HG02840 (cell line): ENCODE measurements around the gene TOR3A.
A peak's percentile ranks its signal among the peaks of the same experiment; 100 is the strongest.
"Not testable (repeated sequence)": the region's sequence is repeated elsewhere in the genome, so short reads cannot be mapped to it uniquely, and the experiment has no call there.

Source experiments
- ATAC-seq: cut with Tn5 transposase; IDR thresholded peaks from one replicate; pipeline ENCODE4 v1.9.1; 2021; ENCODE audit warnings: mild to moderate bottlenecking, moderate library complexity, moderate number of reproducible peaks; ENCODE audit not compliant: unreplicated experiment, low FRiP score

The TOR3A gene, protein sequence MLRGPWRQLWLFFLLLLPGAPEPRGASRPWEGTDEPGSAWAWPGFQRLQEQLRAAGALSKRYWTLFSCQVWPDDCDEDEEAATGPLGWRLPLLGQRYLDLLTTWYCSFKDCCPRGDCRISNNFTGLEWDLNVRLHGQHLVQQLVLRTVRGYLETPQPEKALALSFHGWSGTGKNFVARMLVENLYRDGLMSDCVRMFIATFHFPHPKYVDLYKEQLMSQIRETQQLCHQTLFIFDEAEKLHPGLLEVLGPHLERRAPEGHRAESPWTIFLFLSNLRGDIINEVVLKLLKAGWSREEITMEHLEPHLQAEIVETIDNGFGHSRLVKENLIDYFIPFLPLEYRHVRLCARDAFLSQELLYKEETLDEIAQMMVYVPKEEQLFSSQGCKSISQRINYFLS

DNA sequence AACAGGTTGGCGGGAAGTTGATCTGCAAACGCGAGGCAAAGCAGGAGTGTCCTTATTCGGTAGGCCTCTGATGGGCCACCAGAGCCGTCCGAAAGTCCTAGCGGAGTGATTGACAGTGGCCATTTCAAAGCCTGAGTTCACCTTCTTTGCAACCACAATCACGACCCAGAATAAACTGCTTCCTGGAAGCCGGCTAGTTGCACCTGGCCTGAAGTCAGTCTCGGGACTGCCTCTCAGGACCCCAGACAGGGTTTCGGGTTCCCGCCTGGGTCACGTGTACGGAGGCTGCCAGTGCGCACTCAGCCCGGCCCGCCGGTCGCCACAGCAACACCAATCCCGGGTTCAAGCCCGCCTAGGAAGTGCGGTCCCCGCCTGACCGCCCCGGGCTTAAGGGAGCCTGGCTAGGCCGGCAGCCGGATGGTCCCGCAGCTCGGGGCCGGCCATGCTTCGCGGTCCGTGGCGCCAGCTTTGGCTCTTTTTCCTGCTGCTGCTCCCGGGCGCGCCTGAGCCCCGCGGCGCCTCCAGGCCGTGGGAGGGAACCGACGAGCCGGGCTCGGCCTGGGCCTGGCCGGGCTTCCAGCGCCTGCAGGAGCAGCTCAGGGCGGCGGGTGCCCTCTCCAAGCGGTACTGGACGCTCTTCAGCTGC is at the start of gene TOR3A:
Gene TOR3A, plus strand, starts transcription at position 384 of the 646 bp plus-strand sequence. Its CDS starts 59 bp downstream, at position 443.
- peak; percentile 89 for ATAC-seq

DNA sequence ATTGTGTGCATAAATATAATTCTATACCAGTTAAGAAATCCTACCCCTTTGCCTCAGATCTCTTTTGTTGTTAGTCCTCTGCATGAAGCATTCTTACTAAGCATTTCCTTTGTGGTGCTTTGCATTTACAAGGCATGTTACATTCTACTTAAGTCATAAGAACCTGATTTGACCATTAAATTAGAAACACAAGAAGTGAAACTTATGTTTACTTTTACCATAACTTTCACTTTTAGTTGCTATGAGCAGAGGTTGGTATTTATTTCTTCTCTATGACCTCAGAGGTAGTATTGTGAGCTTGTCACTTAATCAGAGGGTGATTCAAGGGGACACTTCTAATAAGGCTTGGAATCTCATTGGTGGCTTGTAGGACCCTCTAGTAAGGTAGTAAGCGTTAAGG is 47.1 kb upstream of the TOR3A start:
- peak; percentile 83 for ATAC-seq

DNA sequence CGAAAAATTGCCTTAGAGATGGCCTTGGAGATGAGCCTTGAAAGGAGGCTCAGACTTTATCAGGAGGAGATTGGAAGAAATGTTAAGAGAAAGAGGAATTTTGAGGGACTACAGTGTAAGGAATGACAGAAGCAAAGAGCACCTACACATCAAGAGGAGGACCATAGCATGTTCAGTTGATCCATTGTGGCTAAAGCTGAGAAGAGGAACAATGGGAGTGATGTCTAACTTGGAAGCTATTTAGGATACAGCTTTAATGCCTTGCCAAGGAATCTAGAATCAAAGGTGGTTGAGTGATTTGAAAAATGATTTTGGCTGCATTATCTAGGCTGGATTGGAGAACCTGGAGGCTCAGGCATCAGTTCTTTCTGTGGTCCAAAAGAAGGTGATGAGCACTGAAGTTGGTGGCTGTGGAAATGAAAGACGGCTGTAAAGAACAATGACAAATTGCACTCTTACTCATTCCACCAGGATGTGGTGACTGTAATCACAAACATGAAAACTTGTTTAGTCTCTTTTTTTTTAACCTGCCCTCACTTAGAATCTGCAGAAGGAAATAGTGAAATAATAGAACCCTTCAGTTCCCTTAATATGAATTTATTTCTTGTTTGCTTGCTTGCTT is 44.9 kb upstream of the TOR3A start:
- ATAC-seq = no peak

DNA sequence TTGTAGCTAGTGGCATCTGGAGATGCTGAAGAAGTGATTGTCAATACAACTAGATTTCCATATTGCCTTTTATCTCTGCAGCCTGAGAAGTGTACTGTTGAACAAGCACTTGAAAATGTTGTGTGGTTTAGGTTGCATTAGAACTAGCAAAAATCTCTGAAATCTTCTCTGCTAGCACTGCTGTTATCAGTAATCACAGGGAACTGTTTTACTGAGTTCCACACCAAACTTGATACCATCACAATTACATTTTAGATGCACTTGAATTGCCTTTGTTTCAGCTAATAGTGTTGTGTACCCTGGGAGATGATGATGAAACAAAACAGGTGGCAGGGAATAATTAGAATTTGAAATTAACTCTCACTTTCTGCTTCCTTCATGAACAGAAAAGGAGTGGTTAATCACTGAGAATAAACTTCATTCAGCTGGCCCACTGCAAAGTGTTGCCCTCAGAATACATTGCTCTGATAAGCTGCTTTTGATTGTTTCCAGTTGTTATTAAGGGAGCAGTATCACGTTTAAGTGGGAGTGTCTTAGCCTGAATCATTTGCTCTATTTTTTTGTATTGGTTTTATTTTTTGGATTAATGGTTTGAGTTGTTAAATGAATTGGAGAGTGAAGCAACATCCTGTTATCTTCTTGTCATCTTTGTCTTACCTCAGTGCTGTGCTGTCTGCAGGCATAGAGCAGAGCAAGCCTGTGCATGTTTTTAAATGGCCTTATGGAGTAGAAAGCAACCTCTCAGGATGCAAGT is 43.2 kb upstream of the TOR3A start:
- ATAC-seq = no peak

DNA sequence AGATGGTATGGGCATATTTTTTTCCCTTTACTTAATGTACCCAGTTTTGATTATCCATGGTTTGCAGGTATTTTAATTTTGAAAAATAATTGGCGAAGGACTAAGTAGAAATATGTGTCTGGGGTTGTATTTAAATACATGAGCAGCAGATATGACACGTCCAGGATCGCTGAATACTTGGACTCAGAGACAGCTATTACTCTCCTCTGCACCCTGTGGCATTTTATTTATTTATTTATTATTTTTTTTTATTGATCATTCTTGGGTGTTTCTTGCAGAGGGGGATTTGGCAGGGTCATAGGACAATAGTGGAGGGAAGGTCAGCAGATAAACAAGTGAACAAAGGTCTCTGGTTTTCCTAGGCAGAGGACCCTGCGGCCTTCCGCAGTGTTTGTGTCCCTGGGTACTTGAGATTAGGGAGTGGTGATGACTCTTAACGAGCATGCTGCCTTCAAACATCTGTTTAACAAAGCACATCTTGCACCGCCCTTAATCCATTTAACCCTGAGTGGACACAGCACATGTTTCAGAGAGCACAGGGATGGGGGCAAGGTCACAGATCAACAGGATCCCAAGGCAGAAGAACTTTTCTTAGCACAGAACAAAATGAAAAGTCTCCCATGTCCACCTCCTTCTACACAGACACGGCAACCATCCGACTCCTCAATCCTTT is 42.2 kb upstream of the TOR3A start:
- ATAC-seq = not testable (repeated sequence)

DNA sequence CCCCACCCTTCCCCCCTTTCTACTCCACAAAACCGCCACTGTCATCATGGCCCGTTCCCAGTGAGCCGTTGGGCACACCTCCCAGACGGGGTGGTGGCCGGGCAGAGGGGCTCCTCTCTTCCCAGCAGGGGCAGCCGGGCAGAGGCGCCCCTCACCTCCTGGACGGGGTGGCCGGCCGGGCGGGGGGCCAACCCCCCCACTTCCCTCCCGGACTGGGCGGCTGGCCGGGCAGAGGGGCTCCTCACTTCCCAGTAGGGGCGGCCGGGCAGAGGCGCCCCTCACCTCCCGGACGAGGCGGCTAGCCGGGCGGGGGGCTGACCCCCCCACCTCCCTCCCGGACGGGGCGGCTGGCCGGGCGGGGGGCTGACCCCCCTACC is 41.7 kb upstream of the TOR3A start:
- ATAC-seq = not testable (repeated sequence)

DNA sequence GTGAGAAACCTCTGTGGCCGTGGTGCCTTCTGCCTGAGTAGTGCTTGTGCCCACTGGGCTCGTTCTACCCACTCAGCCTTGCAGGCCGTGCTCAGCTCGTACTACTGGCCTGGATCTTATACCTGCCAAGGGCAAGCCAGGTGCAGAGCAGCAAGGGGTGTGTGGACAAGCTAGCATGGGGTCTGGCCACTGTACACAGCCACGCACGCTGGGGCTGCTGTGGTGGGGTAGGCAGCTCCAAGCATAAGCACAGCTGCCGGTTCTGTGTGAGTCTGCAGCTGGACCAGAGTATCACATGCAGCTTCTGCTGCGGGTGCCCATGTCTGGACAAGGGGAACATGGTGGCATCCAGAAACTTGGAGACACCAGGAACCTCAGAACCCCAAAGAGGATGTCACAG is 39.8 kb upstream of the TOR3A start:
- no peak for ATAC-seq

DNA sequence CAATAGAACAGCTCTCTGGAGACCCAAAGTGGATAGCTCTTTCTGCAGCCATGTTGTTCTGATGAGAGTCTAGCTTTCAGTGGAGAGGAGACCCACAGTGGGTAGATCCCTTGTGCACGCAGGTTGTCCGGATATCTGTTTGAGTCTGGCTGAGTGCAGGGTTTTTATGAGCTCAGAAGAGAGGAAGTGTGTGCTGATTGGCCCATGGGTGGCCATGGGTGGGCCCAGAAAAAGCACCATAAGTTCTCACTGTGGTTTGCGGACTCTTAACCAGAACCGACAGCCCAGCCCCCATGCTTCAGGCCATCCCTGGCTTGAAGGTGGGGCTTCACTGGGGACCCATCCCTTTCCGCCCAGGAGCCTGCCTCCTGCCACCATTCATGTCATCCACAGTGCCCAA is 39.2 kb upstream of the TOR3A start:
- no peak for ATAC-seq

DNA sequence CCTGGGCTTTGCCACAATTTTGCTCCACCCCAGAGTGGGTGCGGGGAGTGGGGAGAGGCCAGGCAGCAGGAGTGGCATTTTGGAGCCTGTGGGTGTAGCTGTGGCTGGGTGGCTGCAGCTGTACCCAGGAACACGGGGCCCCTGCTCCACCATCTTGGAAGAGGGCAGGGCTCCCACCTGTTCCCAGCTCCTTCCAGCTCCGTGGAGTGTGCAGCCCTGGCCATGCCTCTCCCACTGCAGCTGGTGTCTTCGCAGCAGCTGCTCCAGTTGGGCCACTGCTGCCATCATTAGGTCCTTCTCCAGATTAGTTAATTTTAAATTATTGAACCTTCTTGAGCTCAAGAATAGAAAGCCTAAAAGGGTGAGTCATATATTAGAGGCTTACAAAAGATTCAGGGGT is 38.6 kb upstream of the TOR3A start:
- no peak for ATAC-seq

DNA sequence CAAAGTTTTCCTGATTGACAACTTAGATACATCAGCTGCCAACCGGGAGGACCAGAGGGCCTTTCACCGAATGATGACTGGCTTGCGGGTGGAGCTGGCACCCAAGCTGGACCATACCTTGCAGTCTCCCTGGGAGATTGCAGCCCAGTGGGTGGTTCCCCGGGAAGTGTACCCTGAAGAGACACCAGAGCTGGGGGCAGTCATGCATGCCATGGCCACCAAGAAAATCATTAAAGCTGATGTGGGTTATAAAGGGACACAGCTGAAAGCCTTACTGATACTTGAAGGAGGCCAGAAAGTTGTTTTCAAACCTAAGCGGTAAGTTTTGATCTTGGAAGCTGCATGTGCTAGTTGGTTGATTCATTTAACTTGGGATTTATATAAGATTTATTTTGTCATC is 38.0 kb upstream of the TOR3A start:
- ATAC-seq = no peak

DNA sequence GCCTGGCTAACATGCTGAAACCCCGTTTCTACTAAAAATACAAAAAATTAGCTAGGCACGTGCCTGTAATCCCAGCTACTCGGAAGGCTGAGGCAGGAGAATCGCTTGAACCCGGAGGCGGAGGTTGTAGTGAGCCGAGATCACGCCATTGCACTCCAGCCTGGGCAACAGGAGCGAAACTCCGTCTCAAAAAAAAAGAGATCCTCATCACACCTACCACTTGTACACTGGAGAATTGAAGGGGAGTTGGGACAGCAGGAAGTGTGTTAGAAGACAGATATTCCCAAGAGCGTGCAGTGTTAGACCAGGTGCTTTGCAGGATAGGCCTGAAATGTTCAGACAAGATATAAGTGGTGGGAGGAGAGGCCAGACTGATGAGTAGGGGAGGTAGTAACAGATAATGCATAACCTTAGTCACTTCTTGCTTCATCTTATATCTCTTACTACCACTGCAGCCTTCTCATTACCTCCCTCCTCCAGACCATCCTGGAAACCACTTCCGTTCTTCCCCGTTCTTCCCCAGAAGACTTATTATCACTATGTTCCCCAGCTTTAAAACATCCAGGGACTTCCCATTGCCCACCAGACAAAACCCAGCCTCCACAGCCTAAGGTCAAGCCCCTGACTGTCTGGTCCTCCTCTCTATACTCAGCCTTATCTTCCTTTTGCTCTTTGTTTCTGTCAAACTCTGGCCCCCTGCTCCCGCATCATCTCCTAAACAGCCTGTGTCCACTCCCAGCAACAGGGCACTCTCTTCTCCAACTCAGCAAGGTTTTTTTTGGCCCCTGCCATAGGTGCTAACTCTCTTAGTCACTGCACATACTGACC is 34.8 kb upstream of the TOR3A start:
- no peak for ATAC-seq

DNA sequence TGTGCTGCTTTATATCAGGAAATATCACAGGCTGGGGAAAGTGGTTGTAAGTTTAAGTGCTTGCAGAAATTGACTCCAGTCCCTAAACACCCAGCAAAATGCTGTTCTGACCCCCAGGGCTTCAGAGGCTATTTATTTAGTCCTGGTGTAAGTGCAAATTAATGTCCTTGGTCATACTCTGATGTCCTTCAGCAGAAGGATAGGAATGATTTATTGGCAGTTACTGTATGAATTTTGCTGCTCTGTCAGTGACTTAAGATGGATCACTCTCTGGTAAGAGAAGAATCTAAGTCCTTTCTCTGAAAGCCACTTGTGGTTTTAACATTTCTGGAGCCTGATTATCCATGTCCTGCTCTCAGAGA is 34.3 kb upstream of the TOR3A start:
- no peak for ATAC-seq

DNA sequence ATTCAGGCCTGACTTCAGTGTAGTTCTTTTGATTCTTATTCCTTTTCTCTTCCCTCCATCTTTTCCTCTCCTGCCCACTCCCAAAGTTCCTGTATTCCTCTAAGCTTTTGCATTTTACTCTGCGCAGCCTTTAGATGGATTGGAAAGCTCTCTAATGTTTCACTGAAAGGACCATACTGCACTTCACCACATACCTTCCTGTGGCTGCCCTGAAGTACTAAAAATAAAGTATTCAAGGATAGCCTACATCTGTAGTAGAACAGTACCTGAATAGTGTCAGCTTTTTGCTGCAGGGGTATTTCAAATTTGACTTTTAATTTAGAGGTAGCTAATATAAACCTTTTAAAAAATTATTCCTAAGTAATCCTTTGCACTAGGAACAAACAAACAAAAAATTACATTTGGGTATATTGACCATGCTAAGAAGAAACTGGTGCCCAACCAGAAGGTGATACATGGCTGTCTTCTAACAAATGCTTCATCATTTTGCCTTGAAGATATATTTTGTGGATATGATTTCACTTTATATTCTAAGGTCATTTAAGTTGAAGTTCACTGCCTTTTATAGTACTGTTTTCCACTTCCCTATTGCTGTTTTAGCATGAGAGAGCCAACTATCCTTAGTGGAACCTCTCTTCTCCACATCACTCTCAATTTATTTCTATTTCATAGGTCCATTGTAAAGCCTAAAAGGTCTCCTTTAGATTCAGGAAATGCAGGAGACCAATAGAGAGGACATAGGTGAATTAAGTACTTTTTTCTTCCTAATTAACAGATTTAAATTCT is 33.3 kb upstream of the TOR3A start:
- no peak for ATAC-seq

DNA sequence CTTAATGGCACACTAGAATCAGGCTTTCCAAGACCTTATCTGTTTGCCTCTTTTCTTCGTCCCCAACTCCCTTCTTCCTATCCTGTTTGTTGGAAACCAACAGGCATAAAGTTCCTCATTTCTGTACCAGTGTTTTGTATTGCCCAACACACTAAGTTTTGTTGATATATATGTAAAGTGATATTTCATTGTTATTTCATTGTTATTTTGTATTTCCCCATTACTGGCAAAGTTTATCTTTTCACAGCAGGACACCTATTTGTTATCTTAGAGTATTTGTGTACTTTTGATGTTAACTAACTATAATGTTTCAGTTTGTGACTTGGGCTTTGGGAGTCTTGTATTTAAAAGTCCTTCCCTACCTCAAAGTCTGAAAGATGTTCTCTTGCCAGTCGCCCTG is 29.1 kb upstream of the TOR3A start:
- ATAC-seq = no peak

DNA sequence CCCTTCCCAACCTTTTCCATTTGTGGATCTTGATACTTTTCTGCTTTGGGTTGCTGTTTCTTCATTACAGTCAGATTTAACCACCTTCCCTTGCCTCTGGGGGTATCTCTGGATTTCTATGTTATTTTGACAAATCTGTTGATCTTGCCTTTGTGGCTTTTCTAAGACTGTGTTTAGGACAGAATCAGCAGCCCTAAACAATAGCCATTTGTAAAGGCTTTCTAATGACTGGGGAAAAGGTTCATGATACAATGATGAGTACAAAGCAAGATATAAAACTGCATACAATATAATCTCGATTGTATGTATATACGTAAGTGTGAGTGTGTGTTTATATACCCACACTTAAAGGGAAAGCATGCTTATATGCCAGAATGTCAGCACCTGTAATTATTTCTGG is 28.4 kb upstream of the TOR3A start:
- no peak for ATAC-seq

DNA sequence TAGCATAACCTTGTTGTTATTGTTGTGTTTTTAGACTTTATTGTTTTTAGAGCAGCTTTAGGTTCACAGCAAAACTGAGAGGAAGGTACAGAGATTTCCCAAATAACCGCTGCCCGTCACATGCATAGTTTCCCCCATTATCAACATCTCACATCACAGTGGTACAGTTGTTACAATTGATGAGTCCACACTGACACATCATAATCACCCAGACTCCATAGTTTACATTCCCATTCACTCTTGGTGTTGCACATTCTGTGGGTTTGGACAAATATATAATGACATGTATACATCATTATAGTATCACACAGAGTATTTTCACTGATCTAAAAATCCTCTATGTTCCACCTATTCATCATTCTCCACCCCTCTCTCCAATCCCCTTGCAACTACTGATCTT is 25.9 kb upstream of the TOR3A start:
- ATAC-seq = no peak

DNA sequence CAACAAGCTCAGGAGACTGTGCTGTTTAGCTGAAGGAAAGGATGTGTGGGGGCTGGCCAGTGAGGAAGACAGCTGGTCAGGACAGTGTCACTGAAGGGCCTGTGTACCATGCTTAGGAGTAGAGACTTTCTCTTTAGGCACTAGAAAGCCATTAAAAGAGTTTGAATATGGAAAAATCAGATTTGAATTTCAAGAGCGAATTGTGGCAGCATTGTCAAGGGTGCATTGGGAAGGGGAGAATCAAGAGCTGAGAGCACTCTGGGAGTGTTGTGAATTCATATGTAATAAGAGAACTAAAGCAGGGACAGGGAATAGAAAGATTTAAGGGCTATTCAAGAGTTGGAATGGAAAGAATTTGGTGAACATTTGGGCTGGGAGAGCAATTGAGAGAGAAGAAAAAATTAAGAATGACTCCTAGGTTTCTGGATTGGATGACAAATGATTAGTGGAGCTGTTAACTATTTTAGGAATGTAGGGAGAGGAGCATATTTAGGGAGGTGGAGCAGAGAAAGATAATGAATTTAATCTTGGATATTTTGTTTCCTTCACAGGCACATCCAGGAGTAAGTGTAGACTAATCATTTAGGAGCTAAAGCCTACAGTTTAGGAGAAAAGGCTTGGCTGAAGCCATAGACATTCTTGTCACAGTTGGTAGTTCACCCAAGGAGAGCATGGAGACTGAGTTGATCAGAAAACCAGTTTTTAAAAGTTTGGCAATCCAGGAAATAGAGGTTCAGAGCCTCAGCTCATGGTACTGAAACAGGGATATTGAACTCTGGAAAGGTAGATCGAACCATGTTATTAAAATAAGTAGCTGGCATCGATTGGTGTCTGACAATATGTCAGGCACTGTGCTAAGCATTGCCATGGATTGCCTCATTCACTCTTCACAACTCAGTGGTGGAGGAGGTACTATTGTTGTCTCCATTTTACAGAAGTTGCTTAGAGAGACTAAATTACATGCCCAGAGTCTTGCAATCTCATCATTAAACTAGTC is 23.1 kb upstream of the TOR3A start:
- ATAC-seq = no peak
